SU-DHL-6 (cell line): ENCODE results near the gene CCDC77.

Source experiments
- EZH2phosphoT487 ChIP-seq: fragments of 200-600 bp; sonication (generic), shearing (Covaris generic); conservative IDR thresholded peaks from 2 replicates; pipeline ENCODE4 v1.6.1; 2018; ENCODE audit warnings: mild to moderate bottlenecking, antibody characterized with exemption, low read length, moderate library complexity, mixed read lengths
- TF ChIP-seq, protein P1 (sequence below): fragments of 200-600 bp; sonication (generic); IDR thresholded peaks from one replicate; pipeline ENCODE4 v1.5.1; 2017; ENCODE audit warnings: antibody characterized with exemption, mild to moderate bottlenecking, low read length, moderate library complexity; ENCODE audit not compliant: insufficient read depth, poor library complexity, severe bottlenecking

DNA sequence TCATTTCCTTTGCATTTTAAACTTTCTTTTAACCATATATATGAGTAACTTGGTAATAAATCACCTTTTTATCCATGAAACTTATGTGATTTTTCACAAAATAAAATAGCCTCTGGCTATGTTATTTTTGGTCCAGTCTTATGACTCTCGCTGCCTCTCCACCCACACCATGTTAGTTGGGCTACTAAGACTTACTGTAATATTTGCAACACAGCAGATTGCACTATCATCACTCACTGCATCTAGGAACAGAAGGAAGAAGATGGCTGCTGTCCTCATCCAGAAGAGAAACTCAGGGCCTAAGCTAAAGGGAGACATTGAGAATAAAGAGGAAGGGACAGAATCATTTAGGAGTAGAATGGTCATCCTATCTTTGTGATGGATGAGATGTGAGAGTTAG lies 45.7 kb downstream of the CCDC77 start:
- TF ChIP-seq, protein P1, sequence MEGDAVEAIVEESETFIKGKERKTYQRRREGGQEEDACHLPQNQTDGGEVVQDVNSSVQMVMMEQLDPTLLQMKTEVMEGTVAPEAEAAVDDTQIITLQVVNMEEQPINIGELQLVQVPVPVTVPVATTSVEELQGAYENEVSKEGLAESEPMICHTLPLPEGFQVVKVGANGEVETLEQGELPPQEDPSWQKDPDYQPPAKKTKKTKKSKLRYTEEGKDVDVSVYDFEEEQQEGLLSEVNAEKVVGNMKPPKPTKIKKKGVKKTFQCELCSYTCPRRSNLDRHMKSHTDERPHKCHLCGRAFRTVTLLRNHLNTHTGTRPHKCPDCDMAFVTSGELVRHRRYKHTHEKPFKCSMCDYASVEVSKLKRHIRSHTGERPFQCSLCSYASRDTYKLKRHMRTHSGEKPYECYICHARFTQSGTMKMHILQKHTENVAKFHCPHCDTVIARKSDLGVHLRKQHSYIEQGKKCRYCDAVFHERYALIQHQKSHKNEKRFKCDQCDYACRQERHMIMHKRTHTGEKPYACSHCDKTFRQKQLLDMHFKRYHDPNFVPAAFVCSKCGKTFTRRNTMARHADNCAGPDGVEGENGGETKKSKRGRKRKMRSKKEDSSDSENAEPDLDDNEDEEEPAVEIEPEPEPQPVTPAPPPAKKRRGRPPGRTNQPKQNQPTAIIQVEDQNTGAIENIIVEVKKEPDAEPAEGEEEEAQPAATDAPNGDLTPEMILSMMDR, result no peak
- TF ChIP-seq EZH2phosphoT487, result no peak
